HEK293 (cell line): ENCODE results near the gene SETD1A.

ENCODE experiments used
- CTCF ChIA-PET: fragments of 350-600 bp; formaldehyde crosslinking; extraction: SDS; loops from one replicate; lab custom pipeline; 2021; ENCODE audit warnings: antibody characterized with exemption; lab: Yijun Ruan, JAX
- POLR2A ChIA-PET: fragments of 300-600 bp; formaldehyde crosslinking; extraction: SDS; loops from one replicate; lab custom pipeline; 2020; ENCODE audit warnings: antibody characterized with exemption, inconsistent platforms; lab: Yijun Ruan, JAX
- H3K27ac ChIP-seq: fragments of 200-500 bp; sonication (Bioruptor generic); 2 replicates; pipeline ENCODE4 v1.5.1; 2014; ENCODE audit warnings: low read depth, low read length, control low read depth, inconsistent platforms; ENCODE audit errors: extremely low read depth
- H3K36me3 ChIP-seq, 2 experiments: fragments of 200-500 bp in 1 of 2; sonication (Bioruptor generic) in 1 of 2; 1 replicate in 1 of 2; 2 replicates in 1 of 2; pipeline ENCODE4 v1.5.1; 2014 to 2017; ENCODE audit warnings: inconsistent platforms in 2 of 2, low read length in 2 of 2; ENCODE audit not compliant: control insufficient read depth in 2 of 2, insufficient read depth in 1 of 2
- H3K4me1 ChIP-seq: fragments of 200-500 bp; sonication (Bioruptor generic); 2 replicates; pipeline ENCODE4 v1.5.1; 2014; ENCODE audit warnings: mild to moderate bottlenecking, low read length, inconsistent platforms; ENCODE audit not compliant: control insufficient read depth, insufficient read depth
- H3K4me3 ChIP-seq: 2 replicates; pipeline ENCODE4 v1.5.1; 2011; ENCODE audit warnings: low read depth, mild to moderate bottlenecking, control low read depth, low read length, moderate library complexity
- H3K9me3 ChIP-seq: fragments of 200-500 bp; sonication (Bioruptor generic); 2 replicates; pipeline ENCODE4 v1.5.1; 2014; ENCODE audit warnings: low read depth, low read length, inconsistent platforms; ENCODE audit not compliant: control insufficient read depth, insufficient read depth
- CTCF ChIP-seq: fragments of 450-650 bp; formaldehyde crosslinking; IDR thresholded peaks from 2 replicates; pipeline ENCODE4 v1.5.1; 2016; ENCODE audit warnings: missing biosample characterization, missing genetic modification characterization
- EGR2 ChIP-seq: fragments of 450-650 bp; formaldehyde crosslinking; IDR thresholded peaks from 2 replicates; pipeline ENCODE4 v1.5.1; 2016; ENCODE audit warnings: low read depth, missing biosample characterization, missing genetic modification characterization
- OVOL3 ChIP-seq: fragments of 450-650 bp; formaldehyde crosslinking; IDR thresholded peaks from 2 replicates; pipeline ENCODE4 v1.5.1; 2016; ENCODE audit warnings: missing biosample characterization, missing genetic modification characterization
- PATZ1 ChIP-seq: fragments of 450-650 bp; formaldehyde crosslinking; IDR thresholded peaks from 2 replicates; pipeline ENCODE4 v1.5.1; 2016; ENCODE audit warnings: missing biosample characterization, missing genetic modification characterization
- SCRT2 ChIP-seq: fragments of 450-650 bp; formaldehyde crosslinking; IDR thresholded peaks from 2 replicates; pipeline ENCODE4 v1.5.1; 2016; ENCODE audit warnings: missing biosample characterization, missing genetic modification characterization
- ZBTB21 ChIP-seq: fragments of 450-650 bp; formaldehyde crosslinking; IDR thresholded peaks from 2 replicates; pipeline ENCODE4 v1.5.1; 2017; ENCODE audit warnings: missing biosample characterization, missing genetic modification characterization
- ZBTB48 ChIP-seq: fragments of 450-650 bp; formaldehyde crosslinking; IDR thresholded peaks from 2 replicates; pipeline ENCODE4 v1.5.1; 2016; ENCODE audit warnings: missing biosample characterization, missing genetic modification characterization
- ZFHX2 ChIP-seq: fragments of 450-650 bp; formaldehyde crosslinking; conservative IDR thresholded peaks from 2 replicates; pipeline ENCODE4 v1.5.1; 2016; ENCODE audit warnings: missing biosample characterization, missing genetic modification characterization
- ZNF157 ChIP-seq: fragments of 450-650 bp; formaldehyde crosslinking; IDR thresholded peaks from 2 replicates; pipeline ENCODE4 v1.5.1; 2016; ENCODE audit warnings: missing biosample characterization, missing genetic modification characterization
- ZNF184 ChIP-seq: fragments of 450-650 bp; IDR thresholded peaks from 2 replicates; pipeline ENCODE4 v1.5.1; 2018; ENCODE audit warnings: missing biosample characterization, mild to moderate bottlenecking, missing genetic modification characterization
- ZNF19 ChIP-seq: fragments of 450-650 bp; formaldehyde crosslinking; IDR thresholded peaks from 2 replicates; pipeline ENCODE4; 2016; ENCODE audit warnings: missing biosample characterization, missing genetic modification characterization, low read depth
- ZNF248 ChIP-seq: fragments of 450-650 bp; formaldehyde crosslinking; IDR thresholded peaks from 2 replicates; pipeline ENCODE4 v1.5.1; 2017; ENCODE audit warnings: missing biosample characterization, missing genetic modification characterization
- ZNF311 ChIP-seq: fragments of 450-650 bp; formaldehyde crosslinking; IDR thresholded peaks from 2 replicates; pipeline ENCODE4 v1.5.1; 2017; ENCODE audit warnings: missing biosample characterization, missing genetic modification characterization, borderline replicate concordance
- ZNF664 ChIP-seq: fragments of 450-650 bp; formaldehyde crosslinking; IDR thresholded peaks from 2 replicates; pipeline ENCODE4 v1.5.1; 2016; ENCODE audit warnings: missing biosample characterization, missing genetic modification characterization
- ZSCAN4 ChIP-seq: fragments of 450-650 bp; formaldehyde crosslinking; IDR thresholded peaks from 2 replicates; pipeline ENCODE4 v1.5.1; 2017; ENCODE audit warnings: missing biosample characterization, missing genetic modification characterization

The SETD1A gene

GRCh38 chr16:30985401-30986128 is 28.0 kb downstream of the SETD1A start (continued):
- TF ChIP-seq ZNF19, result no peak
- TF ChIP-seq ZSCAN4, result no peak
- no peak for TF ChIP-seq ZNF157 (tag by site-specific recombination)
- peak; percentile 100 for TF ChIP-seq SCRT2 (tag by site-specific recombination)
- peak; percentile 57 for TF ChIP-seq ZBTB48 (tag by site-specific recombination)
- no peak for TF ChIP-seq ZNF248
- no peak for TF ChIP-seq ZNF664 (tag by site-specific recombination)
- TF ChIP-seq, all 188 proteins: peak for 4

- Histone ChIP-seq H3K4me3 (no peak overlapping the region), H3K9me3 (no peaks in the 10 kb centered on the region), H3K36me3 (peaks cover 0 to 58% of the 10 kb centered on the region in 2 experiments; a peak in 2 of 3 replicates), H3K4me1 (no peaks in the 10 kb centered on the region), H3K27ac (no peak overlapping the region)
- POLR2A ChIA-PET, result interaction anchor here (1.3 kb wide), 1 partner anchor 11 kb away, joined by 5 read pairs; no protein-coding TSS in a partner anchor
- TF ChIP-seq PATZ1 (no peak), CTCF (tag by site-specific recombination) (no peak), ZNF184 (no peak), ZBTB21 (tag by site-specific recombination) (no peak), OVOL3 (tag by site-specific recombination) (no peak)
- CTCF ChIA-PET, result interaction anchor here (0.6 to 3.1 kb wide), 27 partner anchors 8 to 1183 kb away, joined by 3 to 23 read pairs (median 4); partner anchors contain the start of genes ZNF646, ZNF668 and ZNF843
These were observed 28.8 kb downstream of the SETD1A start for GRCh38 chr16:30986129-30986991.

- POLR2A ChIA-PET, result no interaction called here
- TF ChIP-seq ZFHX2 (peak; percentile 38; the same call in 1 of the 2 replicates), EGR2 (tag by site-specific recombination) (no peak), ZNF311 (tag by site-specific recombination) (no peak)
- CTCF ChIA-PET, result interaction anchor here (0.6 to 1.2 kb wide), 3 partner anchors 330 to 1139 kb away, joined by 3 to 4 read pairs (median 4); no protein-coding TSS in a partner anchor
- H3K9me3 ChIP-seq, result no peaks in the 10 kb centered on the region
- peaks cover 0 to 45% of the 10 kb centered on the region in 2 experiments; a peak in 1 of 3 replicates for H3K36me3 ChIP-seq
- H3K4me1 ChIP-seq, result no peaks in the 10 kb centered on the region
- H3K27ac ChIP-seq, result no peak overlapping the region
- H3K4me3 ChIP-seq, result no peak overlapping the region
These were observed 30.1 kb downstream of the SETD1A start for GRCh38 chr16:30987581-30988190.
